HepG2 (cell line): Measurements from ENCODE around the gene C1orf35. TPM values are rescaled to one million over a fixed set of nuclear protein-coding genes. Genes with fewer than 3 reads are reported as not detected.

Experiments
- AGO2 ChIP-seq: fragments of 200-400 bp; formaldehyde crosslinking; optimal IDR thresholded peaks from 2 replicates; pipeline ENCODE3; 2017; ENCODE audit warnings: mild to moderate bottlenecking, low read depth, low read length, moderate library complexity
- CENPT ChIP-seq: sonication (generic); formaldehyde crosslinking; IDR thresholded peaks from 2 replicates; pipeline ENCODE4 v1.8.0; 2022; ENCODE audit warnings: low read depth, mild to moderate bottlenecking, moderate library complexity, missing genetic modification reagents
- DNMT3B ChIP-seq: conservative IDR thresholded peaks from 2 replicates; pipeline ENCODE4 v1.6.1; 2016; ENCODE audit warnings: missing biosample characterization, control low read depth
- ESRRA ChIP-seq: sonication (generic); formaldehyde crosslinking; IDR thresholded peaks from 2 replicates; pipeline ENCODE4 v1.5.1; 2020; ENCODE audit warnings: mild to moderate bottlenecking, low read depth, missing genetic modification reagents
- RBM22 ChIP-seq: fragments of 200-400 bp; formaldehyde crosslinking; optimal IDR thresholded peaks from 2 replicates; pipeline ENCODE3; 2017; ENCODE audit warnings: mild to moderate bottlenecking, low read length, moderate library complexity
- RXRB ChIP-seq: IDR thresholded peaks from 2 replicates; pipeline ENCODE4 v1.6.1; 2016; ENCODE audit warnings: borderline replicate concordance, missing genetic modification reagents, missing compliant biosample characterization
- SMYD3 ChIP-seq: sonication (generic); formaldehyde crosslinking; IDR thresholded peaks from 2 replicates; pipeline ENCODE4 v1.8.1; 2023; ENCODE audit warnings: mild to moderate bottlenecking, missing genetic modification reagents
- polyA plus RNA-seq, 8 experiments: library from polyadenylated mRNA; depleted of rRNA in 3 of 8; stranded (reverse) in 7 of 8; unstranded in 1 of 8; fragments of >200 nt; fragmentation: Illumina TruSeq in 4 of 8; extraction: Trizol in 4 of 8; gene quantifications; 2 replicates each; pipeline versions ENCODE4 v1.2.1 to v1.2.3, GENCODE V29; 2011 to 2016; ENCODE audit warnings: low read depth in 4 of 8, missing spikeins in 1 of 8, mixed read lengths in 1 of 8; ENCODE audit not compliant: insufficient read depth in 1 of 8
- total RNA-seq, 5 experiments: library from RNA; depleted of rRNA; stranded (reverse); fragments of >200 nt; fragmentation: Illumina TruSeq; extraction: Trizol; gene quantifications; 2 replicates each; pipeline ENCODE4 v1.2.3, GENCODE V29; 2016; ENCODE audit warnings: low read depth in 1 of 5
- TF ChIP-seq, protein P1 (sequence below): sonication (generic); formaldehyde crosslinking; IDR thresholded peaks from 2 replicates; pipeline ENCODE4 v1.4.0; 2020; ENCODE audit warnings: mild to moderate bottlenecking, missing genetic modification reagents
- TF ChIP-seq, protein P2 (sequence below): sonication (generic); formaldehyde crosslinking; IDR thresholded peaks from 2 replicates; pipeline ENCODE4 v1.5.1; 2020; ENCODE audit warnings: missing genetic modification reagents, mild to moderate bottlenecking, borderline replicate concordance
- TF ChIP-seq, protein P3 (sequence below): sonication (generic); formaldehyde crosslinking; IDR thresholded peaks from 2 replicates; pipeline ENCODE4 v1.5.0; 2020; ENCODE audit warnings: mild to moderate bottlenecking, missing genetic modification reagents, borderline replicate concordance

C1orf35 gene
- total and polyA plus RNA-seq, 2 of the 13 experiments (the other 11 are each of a cell fraction or from before 2014, with no cell fraction given): 8.1 to 19.3 TPM

DNA sequence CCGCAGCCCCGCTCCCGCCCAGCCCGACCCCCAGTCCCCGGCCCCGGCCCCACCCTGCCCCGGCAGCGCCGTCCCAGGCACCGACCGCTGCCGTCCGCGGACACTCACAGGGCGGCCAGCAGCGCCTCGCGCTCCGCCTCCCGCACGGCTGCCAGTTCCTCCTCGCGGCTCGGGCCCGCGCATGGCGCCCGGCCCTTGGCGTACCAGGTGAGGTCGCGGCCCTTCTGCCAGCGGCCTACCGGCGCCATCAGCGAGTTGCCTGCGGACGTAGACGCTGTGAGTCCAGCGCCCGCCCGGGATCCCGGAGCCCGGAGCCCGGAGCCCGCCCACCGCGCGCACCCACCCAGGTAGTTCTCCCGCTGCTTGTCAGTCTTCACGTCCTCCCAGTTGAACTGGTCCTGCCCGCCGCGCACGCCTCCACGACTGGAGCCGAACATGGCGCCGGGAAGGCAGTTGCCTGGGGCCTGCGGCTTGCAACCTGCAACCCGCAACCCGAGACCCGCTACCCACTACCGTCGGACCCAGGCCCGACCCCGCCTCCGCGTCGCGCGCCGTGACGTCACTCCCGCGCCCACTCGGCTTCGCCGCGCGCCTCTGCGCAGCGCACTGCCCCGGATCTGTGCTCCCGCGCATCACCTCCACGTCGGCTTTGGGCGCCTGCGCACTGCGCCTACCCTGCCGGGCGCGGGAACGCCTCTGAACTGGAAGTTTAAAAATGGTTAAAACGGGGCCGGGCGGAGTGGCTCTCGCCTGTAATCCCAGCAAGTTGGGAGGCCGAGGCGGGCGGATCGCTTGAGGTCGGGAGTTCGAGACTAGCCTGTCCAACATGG, at the start of gene C1orf35 (continued):
- TF ChIP-seq, protein P1, sequence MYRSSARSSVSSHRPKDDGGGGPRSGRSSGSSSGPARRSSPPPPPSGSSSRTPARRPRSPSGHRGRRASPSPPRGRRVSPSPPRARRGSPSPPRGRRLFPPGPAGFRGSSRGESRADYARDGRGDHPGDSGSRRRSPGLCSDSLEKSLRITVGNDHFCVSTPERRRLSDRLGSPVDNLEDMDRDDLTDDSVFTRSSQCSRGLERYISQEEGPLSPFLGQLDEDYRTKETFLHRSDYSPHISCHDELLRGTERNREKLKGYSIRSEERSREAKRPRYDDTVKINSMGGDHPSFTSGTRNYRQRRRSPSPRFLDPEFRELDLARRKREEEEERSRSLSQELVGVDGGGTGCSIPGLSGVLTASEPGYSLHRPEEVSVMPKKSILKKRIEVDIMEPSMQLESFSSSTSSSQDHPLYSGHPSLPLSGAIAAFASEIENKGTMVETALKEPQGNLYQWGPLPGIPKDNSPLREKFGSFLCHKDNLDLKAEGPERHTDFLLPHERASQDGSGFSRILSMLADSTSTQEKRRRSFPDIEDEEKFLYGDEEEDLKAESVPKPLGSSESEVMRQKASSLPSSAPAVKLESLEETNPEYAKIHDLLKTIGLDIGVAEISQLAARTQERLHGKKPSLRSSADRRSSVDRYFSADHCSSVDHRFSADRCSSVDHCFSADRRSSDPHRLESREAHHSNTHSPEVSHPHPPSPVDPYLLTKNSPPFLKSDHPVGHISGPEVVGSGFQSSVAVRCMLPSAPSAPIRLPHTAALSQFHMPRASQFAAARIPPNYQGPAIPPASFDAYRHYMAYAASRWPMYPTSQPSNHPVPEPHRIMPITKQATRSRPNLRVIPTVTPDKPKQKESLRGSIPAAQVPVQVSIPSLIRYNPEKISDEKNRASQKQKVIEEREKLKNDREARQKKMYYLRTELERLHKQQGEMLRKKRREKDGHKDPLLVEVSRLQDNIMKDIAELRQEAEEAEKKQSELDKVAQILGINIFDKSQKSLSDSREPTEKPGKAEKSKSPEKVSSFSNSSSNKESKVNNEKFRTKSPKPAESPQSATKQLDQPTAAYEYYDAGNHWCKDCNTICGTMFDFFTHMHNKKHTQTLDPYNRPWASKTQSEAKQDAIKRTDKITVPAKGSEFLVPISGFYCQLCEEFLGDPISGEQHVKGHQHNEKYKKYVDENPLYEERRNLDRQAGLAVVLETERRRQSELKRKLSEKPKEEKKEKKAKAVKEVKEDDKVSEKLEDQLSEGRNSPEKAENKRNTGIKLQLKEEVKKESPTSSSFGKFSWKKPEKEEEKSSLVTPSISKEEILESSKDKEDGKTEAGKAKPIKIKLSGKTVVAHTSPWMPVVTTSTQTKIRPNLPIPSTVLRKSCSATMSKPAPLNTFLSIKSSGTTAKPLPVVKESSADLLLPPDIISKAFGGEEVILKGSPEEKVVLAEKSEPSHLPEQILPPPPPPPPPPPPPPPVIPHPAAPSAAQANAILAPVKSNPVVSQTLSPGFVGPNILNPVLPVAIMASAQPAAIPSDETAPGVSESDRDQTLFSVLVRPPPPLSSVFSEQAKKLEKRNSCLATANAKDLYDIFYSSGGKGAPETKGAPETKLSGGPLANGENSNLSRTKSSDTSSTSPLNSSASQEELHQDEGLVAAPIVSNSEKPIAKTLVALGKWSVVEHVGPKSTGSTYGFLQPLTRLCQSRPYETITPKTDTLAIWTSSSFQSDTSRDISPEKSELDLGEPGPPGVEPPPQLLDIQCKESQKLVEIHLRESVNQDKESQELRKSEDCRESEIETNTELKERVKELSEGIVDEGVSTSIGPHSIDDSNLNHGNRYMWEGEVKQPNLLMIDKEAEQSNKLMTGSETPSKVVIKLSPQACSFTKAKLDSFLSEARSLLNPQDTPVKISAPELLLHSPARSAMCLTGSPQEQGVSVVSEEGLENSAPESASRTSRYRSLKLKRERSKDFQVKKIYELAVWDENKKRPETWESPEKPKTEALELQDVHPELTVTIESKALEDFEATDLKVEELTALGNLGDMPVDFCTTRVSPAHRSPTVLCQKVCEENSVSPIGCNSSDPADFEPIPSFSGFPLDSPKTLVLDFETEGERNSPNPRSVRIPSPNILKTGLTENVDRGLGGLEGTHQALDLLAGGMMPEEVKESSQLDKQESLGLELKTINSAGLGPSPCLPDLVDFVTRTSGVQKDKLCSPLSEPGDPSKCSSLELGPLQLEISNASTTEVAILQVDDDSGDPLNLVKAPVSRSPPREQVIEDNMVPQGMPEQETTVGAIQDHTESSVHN (CRISPR knock-in tag): no peak
- TF ChIP-seq, protein P2, sequence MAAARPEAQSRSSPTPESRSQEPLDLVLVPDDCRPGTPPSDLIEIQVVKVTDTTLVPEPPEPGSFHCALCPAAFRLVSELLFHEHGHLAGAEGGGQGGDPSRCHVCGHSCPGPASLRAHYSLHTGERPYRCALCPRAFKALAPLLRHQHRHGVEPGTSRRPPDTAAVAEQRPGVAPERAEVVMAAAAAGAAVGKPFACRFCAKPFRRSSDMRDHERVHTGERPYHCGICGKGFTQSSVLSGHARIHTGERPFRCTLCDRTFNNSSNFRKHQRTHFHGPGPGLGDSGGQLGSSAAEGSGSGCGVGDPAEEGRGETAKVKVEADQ (CRISPR knock-in tag): no peak; the same call in 1 of the 2 replicates
- TF ChIP-seq SMYD3 (CRISPR knock-in tag) (no peak), RXRB (CRISPR knock-in tag) (peak; percentile 49; the same call in 1 of the 2 replicates), ESRRA (no peak), DNMT3B (CRISPR knock-in tag) (0 out of 2 replicates have a peak, but pooled peaks have one; percentile 27), CENPT (CRISPR knock-in tag) (peak; percentile 94), AGO2 (peak; percentile 48), RBM22 (no peak)
- TF ChIP-seq, protein P3, sequence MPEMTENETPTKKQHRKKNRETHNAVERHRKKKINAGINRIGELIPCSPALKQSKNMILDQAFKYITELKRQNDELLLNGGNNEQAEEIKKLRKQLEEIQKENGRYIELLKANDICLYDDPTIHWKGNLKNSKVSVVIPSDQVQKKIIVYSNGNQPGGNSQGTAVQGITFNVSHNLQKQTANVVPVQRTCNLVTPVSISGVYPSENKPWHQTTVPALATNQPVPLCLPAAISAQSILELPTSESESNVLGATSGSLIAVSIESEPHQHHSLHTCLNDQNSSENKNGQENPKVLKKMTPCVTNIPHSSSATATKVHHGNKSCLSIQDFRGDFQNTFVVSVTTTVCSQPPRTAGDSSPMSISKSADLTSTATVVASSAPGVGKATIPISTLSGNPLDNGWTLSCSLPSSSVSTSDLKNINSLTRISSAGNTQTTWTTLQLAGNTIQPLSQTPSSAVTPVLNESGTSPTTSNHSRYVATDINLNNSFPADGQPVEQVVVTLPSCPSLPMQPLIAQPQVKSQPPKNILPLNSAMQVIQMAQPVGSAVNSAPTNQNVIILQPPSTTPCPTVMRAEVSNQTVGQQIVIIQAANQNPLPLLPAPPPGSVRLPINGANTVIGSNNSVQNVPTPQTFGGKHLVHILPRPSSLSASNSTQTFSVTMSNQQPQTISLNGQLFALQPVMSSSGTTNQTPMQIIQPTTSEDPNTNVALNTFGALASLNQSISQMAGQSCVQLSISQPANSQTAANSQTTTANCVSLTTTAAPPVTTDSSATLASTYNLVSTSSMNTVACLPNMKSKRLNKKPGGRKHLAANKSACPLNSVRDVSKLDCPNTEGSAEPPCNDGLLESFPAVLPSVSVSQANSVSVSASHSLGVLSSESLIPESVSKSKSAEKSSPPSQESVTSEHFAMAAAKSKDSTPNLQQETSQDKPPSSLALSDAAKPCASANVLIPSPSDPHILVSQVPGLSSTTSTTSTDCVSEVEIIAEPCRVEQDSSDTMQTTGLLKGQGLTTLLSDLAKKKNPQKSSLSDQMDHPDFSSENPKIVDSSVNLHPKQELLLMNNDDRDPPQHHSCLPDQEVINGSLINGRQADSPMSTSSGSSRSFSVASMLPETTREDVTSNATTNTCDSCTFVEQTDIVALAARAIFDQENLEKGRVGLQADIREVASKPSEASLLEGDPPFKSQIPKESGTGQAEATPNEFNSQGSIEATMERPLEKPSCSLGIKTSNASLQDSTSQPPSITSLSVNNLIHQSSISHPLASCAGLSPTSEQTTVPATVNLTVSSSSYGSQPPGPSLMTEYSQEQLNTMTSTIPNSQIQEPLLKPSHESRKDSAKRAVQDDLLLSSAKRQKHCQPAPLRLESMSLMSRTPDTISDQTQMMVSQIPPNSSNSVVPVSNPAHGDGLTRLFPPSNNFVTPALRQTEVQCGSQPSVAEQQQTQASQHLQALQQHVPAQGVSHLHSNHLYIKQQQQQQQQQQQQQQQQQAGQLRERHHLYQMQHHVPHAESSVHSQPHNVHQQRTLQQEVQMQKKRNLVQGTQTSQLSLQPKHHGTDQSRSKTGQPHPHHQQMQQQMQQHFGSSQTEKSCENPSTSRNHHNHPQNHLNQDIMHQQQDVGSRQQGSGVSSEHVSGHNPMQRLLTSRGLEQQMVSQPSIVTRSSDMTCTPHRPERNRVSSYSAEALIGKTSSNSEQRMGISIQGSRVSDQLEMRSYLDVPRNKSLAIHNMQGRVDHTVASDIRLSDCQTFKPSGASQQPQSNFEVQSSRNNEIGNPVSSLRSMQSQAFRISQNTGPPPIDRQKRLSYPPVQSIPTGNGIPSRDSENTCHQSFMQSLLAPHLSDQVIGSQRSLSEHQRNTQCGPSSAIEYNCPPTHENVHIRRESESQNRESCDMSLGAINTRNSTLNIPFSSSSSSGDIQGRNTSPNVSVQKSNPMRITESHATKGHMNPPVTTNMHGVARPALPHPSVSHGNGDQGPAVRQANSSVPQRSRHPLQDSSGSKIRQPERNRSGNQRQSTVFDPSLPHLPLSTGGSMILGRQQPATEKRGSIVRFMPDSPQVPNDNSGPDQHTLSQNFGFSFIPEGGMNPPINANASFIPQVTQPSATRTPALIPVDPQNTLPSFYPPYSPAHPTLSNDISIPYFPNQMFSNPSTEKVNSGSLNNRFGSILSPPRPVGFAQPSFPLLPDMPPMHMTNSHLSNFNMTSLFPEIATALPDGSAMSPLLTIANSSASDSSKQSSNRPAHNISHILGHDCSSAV (CRISPR knock-in tag): no peak
